ENCODE results near the gene DENND1B. TPM values are rescaled to one million over a fixed set of nuclear protein-coding genes. Genes with fewer than 3 reads are reported as not detected.

Gene DENND1B, protein sequence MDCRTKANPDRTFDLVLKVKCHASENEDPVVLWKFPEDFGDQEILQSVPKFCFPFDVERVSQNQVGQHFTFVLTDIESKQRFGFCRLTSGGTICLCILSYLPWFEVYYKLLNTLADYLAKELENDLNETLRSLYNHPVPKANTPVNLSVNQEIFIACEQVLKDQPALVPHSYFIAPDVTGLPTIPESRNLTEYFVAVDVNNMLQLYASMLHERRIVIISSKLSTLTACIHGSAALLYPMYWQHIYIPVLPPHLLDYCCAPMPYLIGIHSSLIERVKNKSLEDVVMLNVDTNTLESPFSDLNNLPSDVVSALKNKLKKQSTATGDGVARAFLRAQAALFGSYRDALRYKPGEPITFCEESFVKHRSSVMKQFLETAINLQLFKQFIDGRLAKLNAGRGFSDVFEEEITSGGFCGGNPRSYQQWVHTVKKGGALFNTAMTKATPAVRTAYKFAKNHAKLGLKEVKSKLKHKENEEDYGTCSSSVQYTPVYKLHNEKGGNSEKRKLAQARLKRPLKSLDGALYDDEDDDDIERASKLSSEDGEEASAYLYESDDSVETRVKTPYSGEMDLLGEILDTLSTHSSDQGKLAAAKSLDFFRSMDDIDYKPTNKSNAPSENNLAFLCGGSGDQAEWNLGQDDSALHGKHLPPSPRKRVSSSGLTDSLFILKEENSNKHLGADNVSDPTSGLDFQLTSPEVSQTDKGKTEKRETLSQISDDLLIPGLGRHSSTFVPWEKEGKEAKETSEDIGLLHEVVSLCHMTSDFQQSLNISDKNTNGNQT
- 38.2 TPM for total RNA-seq

DNA sequence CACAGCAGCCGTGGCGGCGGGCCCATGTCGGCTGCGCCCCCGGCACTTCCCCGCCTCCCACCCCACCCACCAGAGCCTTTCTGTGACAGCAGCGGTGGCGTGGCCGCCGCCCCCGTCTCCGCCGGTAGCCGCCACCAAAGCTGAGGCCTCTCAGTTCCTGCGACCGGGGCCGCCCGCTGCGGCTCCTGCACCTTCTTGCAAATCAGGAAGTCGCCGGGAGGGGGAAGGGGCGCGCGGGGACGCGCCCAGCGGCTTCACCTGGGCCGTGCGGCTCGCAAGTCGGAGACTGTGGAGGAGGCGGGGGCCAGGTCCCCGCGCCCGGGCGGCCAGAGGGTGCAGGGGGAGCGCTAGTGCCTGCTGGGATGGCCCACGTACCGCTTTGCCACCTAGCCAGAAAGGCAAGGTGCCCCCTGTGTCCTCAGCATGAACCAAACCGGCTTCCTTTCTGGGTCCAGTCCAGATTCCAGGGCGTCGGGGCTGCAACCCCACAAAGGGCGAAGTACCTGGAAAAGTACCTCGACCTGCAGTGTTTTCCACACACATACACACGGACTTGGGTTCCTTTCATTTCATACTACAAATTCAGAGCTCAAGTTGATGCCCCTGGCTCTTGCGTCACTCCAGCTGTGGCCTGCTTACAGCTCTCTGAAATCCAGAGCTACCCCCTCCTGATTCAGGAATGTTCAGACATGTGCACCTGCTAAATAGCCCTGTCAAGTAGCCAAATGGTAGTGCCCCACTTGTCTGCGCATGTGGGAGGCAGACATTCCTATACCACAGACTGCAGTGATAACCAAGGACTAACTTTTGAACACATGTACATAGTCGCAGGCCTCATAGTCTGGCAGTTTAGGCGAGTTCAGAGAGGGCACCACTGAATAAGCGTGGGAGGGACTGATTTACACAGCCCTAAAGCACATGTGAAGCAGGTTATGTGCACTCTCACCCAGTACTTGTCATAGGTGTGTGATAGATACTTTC lies at the start of gene DENND1B:
Gene DENND1B (minus strand): TSS at position 199 of the 981 bp plus-strand sequence. CDS start 325 bp downstream, outside the sequence.

Small RNAs within 50 kb of the gene (small RNA-seq; reads per million reads assigned to genes)
- not detected for gene RF00019 (ENCODE audit: low replicate concordance)

Other genes starting within 250 kb of the DENND1B start
- 1.3 TPM for gene C1orf53, start 127.2 kb upstream of the DENND1B start, total RNA-seq
- gene LHX9, start 141.9 kb upstream of the DENND1B start, total RNA-seq: 0.31 TPM